Measurements from ENCODE around the gene KISS1.

The KISS1 gene

DNA sequence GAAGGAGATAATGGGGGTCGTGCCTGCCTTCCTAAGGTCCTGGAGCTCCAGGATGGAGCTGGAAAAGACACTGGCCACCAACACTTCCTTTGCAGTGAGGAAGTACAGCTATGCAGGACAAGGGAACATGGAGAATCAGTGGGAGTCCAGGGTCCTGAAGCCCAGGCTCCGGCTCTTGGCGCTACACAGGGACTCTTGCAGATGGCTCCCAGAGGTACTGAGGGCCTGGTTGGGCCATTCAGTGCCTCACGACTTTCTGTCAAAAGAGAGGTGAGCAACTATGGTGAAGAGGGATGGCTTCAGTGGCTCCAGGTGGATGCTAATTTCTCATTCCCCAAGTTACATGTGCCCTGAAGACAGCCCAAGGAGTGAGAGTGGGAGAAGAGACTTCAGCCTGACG, 42.6 kb downstream of the KISS1 start:
- no peak for DNase-seq

DNA sequence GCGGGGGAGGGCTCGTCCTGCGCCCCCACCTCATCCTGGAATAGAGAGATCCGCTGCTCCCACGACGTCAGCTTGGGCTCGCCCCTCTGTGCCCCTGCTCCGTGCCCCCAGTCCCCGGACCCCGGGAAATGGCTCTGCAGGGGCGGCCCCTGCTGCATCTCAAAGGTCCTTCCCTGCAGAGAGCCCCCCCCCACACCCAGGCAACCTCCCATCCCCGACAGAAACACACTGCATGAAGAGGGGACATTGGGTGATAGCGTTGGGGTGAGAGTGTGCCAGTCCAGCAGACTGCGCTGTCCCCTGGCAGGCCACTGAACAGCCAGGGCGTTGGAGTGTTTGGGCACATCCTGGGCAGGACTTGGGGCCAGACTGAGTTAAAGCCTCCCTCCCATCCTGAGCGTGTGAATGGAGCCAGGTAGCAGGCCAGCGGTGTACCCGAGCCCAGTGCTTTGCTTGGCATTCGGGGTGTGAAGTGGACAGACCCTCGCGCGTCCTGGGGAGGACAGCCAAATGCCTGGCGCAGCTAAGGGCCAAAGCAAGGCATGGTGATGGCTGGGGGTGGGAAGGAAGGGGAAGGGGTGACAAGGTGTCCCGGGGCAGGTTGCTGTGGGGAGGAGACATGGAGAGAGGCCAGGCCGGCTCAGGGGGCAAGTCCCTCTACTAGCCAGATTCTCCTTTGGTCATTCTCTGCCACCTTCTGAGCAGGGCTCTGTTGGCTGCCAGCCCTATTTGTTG, 43.8 kb downstream of the KISS1 start:
- DNase-seq, result no peak

DNA sequence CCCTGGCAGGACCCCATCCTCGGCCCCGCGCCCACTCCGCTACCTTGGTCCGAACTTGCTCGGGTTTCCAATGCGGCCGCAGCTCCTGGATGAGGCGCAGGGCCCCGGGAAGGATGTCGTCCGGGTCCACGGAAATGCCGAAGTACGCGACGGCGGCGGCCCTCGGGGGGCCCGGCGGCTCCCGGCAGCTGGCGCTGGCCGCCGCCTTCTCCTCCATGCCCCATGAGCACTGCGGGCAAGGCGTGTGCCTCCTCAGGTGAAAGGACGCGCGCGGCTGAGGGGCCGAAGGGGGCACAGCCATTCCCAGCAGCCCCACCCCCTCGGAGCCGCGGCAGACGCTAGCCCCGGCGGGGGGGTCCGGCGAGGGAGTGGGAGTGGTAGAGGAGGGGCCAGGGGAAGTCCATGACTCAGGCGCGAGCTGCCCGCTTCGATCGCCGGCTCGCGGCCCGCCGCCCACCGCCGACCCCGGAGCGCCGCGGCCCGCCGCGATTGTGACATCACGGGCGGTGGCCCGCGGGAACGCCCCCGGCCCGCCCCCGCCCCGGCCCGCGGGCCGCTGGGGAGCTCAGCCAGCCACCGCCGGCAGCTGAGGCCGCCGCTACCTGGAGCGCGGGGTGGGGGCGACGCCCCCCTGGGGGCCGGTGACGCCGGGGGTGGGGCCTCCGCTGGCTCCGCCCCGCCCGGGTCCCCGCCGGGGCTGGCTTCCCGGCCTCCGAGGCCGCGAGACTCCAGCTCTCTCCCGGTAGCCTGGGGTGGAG, 44.6 kb downstream of the KISS1 start, which contains the start of gene ETNK2:
Gene ETNK2, minus strand, starts transcription at position 493 of the 758 bp plus-strand sequence. Its CDS starts 192 bp downstream, at position 301.
- DNase-seq, result peak; percentile 67

DNA sequence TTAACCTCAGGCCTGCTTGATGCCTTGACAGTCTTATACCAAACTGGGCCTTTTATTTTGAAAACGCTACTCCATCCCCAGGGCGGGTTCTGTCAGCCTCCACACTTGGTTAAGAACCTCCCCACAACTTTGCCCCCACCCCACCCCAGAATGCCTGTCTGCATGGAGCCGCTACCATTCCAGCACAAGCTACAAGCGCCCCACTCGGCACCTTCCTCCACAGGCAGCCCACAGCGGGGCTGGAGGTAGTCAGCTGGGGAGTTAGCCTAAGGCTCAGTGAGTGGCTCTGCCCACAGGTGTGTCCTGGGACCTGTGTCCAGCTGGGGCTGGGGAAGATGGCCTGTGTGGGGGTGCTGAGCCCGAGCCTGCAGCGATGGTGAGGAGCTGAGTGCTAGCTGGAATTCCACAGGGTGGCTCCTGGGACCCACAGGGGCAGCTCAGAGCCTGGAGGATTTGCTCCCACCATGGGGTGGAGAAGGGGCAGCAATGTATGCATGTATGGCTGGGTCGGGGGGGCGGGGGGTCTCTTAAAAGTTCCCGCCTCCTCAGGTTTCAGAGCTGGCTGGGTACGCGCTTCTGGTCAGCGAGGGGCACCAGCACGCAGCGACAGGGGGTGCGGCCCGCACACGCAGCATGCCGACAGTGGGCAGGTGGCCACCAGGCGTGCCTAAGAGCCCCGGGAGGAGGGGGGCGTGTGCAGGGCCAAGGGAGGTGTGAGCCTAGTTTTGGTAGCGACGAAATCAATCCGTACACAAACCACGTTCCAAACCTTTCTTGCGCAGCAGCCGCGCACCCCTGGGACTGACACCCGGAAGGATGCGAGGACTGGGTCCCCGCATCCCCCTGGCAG, 45.4 kb downstream of the KISS1 start:
- DNase-seq, result no peak

DNA sequence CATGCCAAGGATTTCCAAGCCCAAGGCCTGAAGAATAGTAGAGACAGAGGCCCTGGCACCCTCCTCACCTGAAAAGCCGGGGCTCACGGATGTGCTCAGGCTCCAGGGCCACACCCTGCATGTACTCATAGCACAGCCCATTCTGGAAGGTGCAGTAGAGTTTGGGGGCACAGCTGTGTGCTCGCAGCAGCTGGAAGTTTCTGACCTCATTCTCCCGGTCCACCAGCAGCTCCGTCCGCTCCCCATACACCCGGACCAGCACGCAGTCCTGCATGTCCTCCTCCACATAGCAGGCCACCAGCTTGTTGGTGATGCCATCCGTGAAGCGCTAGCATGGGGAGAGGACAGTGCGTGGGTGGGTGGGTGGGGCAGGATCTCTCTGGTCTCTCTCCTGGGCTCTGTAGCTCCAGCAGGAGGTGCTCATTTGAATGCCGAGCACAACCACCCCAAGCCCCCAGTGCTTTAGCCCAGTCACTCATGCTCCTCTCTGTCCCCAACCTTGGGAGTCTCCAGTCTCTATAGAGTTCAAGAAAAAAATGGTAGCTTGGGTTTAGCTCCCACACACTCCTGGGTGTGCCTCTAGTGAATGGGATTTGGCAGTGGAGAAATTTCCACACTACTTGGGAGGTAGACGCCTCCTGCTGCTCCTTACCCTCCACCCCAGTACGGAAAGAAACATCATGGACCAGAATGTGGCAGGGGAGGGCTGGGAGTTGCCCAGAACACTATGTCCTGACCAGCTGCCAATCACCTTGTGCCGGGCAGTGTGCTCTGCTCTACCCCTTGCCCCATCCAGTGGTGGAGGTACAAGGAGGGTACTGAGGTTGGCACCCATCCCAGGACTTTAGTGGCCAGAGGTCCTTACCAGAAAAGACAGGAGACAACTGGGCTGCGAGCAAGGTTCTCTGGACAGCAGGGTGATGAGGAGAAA, 46.4 kb downstream of the KISS1 start:
- DNase-seq, result no peak

DNA sequence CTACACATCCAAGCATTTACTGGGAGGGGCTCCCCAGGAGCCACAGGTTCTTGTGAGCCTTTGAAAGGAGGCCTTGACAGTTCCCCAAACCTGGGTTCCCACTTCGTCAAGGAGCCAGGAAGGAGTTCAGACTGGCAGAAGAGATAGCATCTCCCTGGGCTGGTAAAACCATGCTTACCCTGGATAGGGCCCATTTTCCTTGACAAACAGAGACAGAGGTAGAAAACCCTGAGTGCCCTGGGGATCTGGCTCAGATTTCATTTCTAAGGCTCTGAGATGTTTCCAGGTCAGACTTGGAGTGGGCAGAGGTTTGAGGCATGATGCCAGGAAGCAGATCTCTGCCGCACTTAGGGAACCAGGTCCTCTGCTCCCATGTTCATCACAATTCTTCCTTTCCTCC, 47.2 kb downstream of the KISS1 start:
- DNase-seq, result no peak

DNA sequence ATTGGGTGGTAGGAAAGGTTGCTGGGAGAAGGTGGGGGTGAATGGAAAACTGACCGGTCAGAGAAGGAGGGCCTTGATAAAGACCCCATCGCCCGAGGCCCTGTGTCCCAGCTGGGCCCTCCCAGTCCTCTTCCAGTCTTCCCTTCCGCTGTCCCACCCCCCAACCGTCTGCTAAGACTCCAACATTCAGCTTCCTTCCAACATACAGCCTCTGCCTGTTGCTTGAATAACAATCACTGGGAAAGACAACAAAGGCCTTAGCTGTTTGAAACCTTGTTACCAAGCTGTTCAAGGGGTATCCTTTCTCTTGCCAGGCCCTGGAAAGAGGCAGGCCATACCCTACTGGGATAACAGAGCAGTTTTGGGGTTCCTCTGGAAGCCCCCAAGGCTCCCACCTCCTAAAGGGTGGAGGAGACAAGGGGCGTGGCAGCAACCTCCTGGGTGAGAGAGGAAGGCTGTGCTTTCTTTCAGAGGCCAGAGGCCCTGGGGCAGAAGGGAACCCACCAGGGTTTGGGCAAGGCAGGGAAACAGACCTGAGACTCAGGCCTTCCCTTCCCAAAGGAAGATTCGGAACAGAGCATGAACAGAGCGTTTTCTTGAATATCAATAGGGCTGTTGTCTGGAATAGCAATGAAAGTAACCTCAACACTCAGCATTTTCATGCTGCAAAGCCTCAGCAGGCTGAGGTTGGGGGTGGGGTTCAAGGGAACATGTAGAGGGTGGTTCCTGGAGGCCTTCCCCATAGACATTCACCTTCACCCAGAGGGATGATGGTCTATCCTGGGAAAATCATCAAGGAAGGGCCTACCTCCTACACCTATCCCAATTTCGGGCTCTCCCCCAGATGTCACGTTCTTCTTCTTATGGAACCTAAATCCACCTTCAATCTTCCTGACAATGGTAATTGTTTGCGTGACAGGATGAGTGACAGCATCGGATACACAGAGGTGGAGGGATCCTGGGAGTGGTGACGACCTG, 48.6 kb downstream of the KISS1 start:
- DNase-seq, result no peak

DNA sequence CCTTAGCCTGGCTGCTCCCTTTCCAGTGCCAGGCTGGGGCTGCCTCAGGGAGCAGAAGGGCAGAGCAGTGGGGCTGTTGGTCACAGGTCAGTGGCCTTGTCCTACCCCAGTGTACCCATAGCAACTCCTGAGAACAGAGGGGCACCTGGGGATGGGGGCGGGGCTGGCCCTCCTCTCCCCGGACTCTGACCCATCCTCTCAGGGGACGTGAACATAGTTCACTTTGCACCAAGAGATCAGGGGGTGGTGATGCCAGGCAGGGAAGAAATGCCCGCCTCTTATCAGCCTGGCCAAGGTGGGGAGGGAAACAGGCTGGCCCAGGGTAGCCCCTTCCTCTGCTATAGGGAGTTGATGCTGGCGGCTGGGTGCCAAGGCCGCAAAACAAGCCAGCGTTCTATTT, 49.3 kb downstream of the KISS1 start:
- no peak for DNase-seq

DNA sequence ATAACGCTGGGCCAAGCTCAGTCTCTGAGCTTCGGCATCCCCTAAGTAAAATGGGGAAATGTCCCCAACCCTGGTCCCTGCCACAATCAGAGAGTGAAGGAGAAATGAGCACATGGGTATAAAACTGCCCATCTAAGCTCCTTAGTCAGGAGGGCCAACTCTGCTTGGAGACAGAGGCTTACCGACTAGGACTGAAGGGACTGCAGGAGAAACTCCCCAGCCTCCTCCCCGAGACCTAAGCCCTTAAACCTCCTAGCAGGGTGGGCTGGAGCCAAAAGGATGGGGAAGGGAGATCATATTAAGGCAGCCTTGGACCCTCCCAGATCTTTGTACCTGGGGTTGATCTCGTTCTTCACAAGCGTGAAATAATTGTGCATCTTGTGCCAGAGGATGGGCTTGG, 50.0 kb downstream of the KISS1 start:
- no peak for DNase-seq

DNA sequence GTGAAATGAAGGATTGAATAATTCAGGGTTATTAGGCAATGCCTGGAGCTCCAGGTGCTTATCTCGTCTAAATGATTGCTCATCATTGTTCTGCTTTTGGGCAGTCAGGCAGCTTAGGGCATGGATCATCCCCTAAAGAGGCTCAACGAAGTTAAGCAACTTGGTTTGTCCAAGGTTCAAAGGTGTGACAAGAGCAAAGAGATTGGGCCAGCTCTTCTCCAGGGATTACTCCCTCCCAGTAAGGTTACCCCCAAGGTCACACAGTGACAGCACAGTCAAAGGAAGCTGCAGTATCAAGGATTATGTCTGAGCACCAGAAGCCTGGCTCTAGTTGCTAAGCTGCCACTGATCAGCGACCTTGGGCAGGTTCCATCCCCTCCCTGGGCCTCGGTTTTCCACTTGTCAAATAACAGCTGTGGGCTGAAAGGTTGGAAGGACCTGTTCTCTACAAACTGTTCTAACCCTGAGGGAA, 51.2 kb downstream of the KISS1 start:
- no peak for DNase-seq

DNA sequence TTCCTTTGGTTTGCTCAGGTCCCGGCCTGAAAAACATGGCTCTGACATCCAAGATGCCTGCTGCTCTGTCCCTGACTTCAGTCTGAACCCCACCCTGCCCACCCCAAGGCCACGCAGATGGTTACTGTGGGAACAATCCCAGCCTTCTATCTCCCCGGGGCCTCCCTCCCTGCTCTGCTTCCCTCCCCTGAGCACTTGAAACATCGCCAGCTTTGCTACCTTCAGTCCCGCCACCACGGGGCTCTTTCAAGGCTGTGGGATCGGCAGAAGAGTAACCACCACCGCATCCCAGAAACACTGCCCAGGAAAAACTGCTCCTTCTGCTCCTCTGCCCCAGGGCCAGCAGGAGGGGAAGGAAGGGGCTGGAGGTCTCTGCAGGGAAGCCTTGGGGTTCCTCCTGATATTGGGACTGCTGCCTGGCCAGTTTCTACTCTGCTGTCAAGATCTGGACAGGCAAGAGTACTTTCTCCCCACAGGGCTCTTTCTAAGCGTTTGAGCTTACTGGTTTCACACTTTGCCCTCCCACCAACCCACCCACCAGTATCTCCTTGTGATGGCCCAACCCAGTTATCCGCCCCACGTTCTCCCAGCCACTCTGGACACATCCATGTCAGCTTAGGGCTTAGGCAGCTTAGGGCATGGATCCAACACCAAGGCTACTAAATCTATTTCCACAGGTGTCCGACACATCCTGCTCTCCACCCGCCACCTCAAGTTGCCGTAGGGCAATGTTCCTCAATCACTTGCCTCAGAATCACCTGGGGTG, 52.8 kb downstream of the KISS1 start:
- no peak for DNase-seq

DNA sequence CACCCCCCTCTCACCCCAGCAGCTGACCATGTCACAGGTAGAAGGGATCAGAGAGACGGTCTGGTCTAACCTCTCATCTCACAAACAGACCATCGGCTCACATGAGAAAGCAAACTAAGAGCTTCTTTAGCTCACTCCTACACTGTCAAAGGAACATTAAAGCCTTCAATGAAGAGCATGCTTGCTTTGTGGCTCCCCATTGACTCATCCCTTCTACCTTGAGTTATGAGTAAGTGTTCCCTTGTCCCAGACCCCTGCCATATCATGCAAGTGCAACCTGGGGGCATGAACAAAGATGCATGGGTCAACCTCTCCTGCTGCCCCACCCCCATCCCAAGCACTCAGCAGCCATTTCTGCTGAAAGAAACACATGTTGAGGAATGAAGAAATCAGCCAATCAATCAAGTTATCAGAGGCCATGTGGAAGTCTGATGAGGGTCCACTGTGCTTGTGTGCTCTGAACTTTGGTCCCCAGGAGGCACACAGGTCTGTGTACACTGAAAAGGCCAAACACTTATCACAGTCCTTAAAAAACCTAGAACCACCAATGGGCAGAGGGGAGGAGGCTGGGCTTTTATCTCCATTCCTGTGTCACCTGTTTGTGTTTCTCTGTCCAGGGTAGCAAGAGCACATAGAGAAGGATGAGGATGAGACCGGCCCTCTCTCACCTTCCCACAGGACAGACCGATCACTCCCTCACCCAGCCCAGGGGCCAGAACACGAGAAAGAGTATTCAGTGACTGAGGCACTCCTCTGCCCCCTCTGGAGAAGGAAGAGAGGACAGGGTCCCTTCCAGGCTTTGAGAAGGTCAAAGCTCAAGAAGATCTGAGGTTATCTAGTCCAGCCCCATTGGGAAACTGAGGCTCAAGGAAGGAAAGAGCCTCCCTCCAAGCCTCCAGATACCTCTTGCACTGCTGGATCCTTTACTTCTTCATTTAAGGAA, 54.0 kb downstream of the KISS1 start:
- no peak for DNase-seq

DNA sequence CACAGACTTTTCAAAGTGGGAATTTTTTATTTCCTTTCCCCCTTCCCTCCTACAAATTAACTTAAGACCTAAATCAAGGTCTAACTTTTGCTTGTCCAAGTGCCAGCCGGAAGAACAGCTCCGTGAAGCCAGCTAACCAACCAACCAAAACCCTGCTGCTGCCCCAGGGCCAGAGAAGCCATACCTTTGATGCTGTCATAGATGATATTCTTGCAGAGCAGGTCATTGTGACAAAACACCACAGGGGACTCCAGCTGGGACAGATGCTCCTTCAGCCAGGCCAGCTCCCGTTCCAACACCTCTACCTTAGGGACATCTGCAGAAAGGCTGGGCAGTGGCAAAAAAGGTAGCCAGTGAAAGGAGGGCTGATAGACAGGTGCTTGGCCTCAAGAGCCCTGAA, 55.2 kb downstream of the KISS1 start:
- no peak for DNase-seq
